ELR (cell line): ENCODE measurements around the gene FARS2.

ENCODE experiments used
- DNase-seq: peaks from one replicate; pipeline ENCODE4 v3.0.0-alpha.2; 2015; ENCODE audit warnings: low read depth

The FARS2 gene

DNA sequence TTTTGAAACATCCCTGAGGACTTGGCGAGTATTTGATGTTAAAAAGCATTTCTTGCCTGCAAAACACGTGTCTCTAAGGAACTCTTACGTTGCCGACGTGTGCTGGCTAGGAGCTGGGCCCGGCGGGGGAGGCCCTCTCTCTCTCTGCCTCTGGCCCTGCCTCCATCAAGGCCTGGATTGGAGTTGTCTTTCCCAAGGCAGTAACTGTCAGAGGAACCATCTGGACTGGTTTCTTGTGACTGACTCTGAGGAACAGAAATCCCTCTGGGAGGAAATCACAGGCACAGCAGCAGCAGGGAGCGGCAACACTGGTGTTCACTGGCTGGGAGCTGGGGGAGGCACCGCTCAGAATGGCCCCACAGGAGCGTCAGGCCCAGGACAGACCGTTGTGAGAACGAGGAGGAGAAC is 501.3 kb downstream of the FARS2 start:
- DNase-seq, result no peak

DNA sequence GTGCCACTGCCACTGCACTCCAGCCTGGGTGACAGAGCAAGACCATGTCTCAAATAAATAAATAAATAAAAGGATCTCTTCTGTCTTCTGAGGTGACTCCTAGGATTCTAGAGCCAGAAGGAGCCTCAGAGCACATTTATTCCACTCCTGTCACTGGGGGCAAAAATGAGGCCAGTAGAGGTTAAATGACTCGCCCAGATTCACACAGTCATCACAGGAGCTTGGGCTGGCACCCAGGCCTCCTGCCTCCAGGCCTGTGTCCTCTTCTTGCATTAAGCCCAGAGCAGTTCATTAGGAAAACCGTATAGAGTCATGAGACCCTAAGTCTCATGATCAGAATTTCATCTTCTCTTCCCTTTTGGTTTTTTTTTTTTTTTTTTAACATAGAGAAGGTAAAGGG is 502.1 kb downstream of the FARS2 start:
- DNase-seq, result peak; percentile 44

DNA sequence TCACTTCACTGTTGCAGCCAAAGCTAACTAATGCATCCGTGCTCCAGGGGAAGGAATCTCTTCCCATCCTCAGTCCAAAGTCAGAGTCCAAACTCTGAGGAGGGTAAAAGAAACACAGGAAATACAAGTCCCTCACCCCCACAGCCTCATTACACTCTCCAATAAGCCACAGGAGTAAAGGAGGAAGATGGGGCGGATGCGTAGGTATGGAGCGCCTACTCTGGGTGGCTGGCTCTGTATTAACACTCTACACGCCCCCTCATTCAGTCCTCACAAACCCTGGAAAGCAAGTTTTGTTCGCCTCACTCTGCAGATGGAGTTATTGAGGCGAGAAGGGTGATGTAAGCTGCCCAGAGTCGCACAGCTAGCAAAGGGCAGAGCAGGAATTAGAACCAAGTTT is 502.6 kb downstream of the FARS2 start:
- no peak for DNase-seq

DNA sequence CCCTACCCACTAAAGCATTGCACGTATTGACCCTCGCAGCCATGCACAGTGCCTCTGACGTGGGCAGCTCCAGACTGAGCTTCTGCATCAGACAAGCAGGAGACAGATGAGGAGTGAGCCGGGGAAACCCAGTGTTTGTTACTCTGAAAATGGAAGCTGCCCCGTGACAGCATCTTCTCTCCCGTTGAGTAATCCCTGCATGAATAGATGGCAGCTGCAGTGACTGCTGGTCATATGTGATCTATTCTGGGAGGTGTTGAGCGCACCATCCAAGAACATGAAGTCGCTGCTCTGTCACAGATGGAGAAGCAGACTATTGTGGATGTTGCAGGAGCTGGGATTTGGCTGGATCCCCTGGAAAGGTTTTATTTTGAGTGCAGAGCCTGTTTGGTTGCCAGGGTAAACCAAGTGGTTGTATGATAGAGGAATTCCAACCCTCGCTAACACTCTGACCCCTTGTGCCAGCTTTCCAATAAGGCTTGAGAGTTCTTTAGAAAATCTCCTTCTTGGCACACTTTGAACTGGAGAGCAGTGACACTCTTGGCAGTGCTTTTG is 503.2 kb downstream of the FARS2 start:
- no peak for DNase-seq

DNA sequence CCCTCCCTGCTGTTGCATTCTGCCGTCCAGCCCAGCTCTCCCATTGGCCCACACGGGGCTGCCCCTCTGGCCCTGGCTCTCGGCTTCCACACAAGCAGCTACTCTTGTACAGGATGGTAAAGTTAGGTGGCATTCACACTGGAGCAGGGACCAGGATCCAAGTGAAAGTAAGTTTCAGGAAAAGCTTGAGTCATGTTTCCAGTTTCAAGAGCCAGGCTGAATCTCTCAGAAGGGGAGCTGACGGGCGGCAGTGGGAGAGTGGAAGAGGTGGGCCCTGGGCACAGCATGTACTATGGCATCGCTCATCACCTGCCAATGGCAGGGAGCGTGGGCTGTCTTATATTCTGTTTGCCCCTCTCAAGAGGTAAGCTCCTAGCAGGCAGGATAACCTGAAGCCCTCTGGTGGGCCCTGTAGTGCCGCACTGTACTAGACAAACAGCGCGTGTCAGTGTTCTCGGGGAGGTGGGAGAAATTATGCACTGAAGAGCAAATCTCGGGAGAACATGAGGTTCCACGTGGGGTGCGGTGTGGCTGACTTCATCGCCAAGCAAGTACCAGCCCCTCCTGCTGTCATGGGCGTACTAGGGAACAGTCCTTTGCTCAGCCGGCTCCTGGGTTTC is 503.9 kb downstream of the FARS2 start:
- no peak for DNase-seq

DNA sequence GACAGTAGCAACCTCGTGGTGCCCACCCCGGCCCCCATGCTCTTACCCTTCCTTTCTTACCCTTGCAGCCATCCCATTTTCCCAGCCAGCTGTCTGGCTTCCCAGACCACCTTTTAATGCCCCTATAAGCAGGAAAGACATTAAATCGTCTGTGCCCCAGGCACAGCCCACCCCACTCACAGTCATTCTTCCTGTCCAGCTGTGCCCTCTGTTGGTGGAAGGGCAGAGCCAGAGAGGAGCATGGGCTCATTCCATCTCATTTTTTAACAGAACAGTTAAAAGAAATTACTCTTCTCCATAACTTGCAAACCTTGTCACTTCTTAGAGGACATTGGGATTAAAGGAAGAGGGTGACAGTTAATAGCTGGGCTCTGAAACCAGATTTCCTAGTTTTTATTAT is 504.9 kb downstream of the FARS2 start:
- DNase-seq, result peak; percentile 6

DNA sequence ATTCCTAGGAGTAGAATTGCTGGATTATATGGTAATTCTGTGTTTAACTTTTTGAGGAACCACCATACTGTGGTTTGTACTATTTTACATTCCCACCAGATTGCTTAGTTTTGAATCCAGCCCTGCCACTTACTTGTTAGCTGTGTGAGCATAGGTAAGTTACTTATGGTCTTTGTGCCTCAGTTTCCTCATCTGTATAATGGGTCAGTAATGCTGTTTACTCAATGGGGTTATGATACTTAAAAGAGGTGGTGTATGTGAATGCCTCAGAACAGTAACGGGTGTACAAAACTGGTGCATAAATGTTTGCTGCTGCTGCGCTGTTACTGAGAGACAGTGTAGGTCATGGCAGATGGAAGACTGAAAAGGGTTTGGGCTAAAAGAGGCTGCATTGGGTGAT is 506.2 kb downstream of the FARS2 start:
- DNase-seq, result no peak

DNA sequence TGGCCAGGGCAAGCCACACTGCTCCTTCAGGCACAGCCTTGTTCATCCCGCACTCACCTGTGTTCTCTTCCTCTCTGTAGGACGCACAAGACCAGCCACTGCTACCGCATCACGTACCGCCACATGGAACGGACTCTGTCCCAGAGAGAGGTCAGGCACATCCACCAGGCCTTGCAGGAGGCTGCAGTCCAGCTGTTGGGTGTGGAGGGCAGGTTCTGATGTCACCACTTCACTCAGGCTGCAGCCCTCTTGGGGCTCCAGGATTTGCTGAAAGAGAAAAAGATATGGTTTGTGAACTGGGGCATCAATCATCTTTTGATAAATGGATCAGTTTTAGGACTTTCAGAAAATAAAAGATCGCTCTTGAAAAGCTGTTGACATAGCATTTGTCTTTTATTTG is 509.9 kb downstream of the FARS2 start:
- no peak for DNase-seq

DNA sequence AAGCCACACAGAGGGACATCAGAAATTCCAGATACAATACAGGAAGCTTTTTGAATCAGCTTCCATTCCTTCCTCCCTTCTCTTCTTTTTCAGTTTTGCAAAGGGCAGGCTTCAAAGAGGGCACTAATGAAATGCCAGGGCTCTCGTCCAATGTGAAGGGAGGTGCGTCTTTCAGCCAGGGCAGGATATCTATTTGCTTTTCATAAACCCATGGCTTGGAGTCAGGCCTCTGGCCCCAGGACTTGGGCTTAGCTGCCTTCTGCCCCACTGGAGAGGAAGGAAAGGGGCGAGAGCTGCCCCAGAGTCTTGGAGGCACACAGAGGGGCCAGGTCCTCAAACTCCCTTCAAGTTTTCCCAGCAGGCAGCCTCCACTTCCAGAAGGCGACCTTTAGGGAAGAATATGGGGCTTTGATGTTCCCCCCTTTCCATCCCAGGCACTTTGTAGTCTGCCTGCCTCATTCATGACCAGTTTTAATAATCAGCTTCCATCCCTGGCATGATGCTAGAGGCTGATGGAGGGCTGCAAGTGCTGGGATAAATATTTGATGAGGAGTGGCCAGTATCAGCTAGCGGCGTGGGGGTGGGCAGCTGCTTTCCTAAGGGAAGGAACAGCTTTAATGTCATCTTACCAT is 510.6 kb downstream of the FARS2 start:
- DNase-seq, result no peak

DNA sequence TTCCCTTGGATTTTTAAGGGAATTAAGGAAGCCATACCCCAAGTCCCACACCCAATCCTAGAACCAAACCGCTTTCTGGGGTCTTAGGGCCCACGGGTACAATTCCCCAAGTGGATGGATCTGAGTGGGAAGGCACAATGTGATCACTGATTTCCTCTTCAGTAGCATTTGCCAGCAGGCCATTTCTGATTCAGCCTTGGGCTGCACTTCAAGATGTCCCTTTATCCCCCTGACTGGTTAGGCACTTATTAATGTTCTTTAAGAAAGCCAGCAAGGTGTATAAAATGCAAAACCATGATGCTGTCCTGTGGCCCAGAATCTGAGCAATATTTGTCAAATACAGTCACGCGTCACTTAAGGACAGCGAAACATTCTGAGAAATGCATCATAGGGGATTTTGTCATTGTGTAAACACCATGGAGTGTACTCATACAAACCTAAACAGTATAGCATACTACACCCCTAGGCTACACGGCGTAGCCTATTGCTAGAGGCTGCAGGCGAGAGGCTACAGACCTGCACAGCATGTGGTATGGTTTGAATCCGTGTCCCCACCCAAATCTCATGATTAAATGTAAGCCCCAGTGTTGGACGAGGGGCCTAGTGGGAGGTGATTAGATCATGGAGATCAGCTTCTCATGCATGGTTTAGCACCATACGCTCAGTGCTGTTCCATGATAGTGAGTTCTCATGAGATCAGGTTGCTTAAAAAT is 511.3 kb downstream of the FARS2 start:
- no peak for DNase-seq

DNA sequence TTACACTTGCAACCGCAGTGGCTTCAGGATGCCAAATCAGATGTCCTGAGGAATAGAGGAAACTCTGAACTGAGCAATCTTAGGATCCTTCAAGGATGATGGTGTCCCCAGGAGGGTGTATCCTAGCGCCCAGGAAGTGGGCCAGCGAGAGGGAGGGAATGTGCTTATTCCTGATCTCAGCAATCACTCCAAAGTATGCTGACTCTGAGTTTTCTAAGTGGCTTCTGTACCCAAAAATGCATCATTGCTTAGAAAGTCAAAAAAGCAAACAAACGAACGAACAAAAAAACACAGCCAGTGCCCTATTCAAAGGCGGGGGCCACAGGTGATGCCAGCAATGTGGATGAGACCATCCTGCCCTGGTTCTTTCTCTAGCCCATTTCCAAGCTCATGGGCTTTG is 514.8 kb downstream of the FARS2 start:
- DNase-seq, result no peak

DNA sequence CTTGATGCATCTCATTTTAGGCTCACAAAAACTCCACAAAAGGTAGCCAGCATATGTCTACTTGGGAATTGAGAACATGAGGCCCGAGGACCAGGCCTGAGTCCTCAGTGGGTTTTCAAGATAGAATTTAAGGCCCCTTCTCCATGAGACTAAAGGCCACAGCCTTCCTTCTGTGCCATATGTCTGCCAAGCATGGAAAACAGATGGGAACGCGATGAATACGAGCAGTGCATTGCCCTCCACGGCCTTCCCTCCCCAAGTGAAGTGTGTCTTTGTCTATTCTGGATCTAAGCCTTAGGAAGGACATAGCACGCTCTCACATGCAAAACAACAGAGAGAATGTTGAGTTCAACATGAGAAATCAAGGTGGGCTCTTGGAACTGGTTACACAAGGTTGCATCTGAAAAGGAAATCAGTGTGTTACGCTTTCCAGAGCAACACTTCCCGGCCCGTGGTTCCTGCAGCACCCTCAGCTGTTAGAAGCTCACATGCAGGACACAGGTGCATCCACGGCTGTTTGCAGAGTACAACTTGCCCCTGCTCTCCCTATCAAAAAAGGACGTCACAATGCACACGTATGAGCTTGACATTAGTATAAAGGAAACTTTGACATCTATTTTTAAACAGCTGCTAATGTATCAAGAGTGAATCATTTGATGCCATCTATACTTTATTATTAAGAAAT is 515.5 kb downstream of the FARS2 start:
- DNase-seq, result no peak

DNA sequence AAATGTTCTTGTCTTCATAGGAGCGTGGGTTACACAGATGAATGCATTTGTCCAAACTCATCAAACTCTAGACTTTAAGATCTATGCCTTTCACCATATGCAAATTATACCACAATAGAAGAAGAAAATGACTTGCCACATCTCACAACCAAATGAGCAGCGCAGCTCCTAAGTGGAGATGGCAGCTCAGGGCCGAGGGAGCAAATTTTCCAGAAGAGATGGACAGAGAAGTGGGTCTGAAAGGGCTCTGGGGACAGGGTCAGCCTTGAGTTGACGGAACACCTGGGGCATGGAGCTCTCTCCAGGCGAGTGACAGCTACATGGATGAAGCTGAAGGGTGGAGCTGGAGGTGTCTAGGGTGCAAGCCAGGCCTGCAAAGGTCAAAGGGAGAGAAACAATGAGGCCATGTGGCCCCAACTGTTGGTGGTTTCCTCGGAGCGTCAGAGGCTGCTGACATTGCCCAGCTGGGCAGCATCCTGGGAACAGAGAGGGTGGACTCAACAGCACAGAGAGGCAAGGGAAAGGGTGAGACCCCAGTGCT is 517.1 kb downstream of the FARS2 start:
- no peak for DNase-seq

DNA sequence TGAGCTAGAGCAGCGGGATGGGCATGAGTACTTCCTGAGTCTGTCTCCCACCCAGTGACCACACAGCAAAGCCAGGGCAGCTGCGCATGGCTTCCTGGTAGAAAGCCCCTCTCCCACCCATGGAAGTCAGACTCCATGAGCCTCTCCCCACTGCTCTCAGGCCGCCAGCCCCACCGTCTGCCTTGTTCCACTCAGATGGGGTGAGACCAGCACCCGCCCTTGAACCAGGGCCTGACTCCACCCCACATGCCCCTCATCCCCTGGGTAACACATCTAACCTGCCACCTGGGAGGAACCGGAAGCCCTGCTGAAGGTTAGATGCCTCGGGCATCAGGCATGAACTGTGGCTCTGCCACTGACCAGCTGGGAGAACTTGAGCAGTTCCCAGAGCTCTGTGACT is 517.6 kb downstream of the FARS2 start:
- no peak for DNase-seq

DNA sequence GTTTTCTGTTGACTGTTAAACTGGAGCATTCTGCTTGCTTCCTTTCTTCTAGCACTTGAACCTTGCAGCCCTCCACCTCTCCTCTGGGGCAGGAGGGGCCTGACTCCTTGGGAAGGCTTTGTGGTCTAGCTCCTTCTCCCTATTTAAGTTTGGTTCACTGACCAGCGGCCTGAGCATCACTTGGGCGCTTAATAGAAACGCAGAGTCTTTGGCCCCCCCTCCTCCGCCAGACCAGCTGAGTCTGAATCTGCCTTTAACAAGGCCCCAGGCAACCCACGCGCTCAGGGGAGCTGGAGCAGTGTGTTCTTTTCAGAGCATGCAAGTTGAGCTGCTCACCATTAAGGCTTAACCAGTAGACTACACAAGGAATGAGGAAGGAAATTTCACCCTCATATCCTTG is 519.7 kb downstream of the FARS2 start:
- DNase-seq, result no peak

DNA sequence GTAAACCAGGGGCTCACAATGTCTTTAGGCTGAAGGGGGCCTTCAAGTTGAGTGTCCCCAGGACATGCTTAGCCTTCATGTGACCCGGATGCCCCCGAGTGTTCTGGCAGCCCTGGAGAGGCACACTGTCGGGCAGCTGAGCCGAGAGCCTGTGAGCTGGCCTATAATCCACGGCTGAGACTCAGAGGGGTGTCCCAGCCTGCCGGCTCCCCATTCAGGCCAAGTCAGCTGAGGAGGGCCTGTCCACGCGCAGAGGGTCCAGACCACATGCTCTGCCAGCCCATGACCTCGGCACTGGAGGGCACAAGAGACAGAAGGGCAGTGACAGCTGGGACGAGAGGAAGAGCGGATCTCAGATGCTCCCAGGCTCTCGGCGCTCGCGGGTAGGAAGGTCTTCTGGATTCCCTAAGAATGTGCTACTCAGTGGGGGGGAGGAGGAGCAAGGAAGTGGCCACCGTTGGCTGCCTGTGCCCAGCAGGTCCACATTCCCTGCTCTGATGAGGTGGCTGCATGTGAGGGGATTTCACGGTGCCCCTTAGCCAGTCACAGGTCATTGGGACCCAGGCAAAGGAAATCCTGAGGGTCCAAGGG is 520.7 kb downstream of the FARS2 start:
- no peak for DNase-seq

DNA sequence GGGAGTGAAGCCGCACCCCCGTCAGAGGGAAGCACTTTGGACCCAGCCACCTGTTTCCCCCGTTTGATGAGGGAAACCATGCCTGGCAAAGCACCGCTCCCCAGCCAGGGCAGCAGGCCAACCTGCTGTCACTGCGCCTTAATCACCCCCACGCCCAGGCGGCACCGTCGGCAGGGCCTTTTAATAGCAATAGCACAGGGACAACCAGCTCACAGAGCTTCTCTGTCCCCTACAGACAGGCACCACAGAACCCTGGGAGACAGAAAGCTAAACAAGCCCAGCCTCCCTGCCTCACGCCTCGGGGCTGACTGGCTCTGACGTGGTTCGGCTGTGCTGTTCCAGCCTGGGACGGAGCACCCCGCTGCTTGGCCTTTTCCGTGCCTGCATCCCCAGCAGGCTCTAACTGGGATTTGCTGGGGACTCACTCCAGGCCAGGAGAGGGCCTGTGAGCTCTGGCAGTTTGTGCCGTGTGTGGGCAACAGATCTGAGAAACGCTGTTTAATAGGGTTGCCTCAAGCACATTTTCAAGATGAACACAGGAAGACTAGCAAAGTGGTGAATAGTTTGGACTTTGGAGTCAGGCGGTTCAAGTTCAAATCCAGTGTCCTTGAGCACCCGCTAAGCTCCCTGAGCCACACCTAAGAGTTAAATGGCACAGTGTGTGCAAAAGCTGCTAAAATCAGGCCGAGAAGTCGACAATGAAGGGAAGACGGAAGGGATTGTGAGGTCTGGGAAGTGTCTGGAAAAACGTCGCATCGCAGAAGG is 521.7 kb downstream of the FARS2 start:
- no peak for DNase-seq

DNA sequence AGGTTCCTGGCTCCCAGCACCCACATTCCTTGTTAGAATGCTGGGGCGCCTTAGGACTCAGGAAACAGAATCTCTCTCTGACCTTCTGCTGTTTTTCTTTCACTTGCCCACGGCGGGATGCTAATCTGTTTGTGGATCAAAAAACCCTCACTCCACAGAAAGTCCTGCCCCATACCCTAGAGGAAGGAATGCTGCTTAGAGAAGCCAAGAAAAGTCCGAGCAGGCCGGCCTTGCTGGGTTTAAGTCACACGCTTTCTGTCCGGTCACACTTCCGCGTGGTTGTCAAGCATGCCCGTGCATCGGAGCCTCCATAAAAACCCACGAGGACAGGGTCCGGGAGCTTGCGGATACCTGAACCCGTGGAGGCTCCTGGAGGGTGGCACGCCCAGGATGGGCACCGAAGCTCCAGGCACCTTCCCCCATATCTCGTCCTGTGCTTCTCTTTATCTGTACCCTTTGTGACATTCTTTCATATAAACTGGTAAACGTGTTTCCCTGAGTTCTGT is 522.3 kb downstream of the FARS2 start:
- DNase-seq, result no peak

DNA sequence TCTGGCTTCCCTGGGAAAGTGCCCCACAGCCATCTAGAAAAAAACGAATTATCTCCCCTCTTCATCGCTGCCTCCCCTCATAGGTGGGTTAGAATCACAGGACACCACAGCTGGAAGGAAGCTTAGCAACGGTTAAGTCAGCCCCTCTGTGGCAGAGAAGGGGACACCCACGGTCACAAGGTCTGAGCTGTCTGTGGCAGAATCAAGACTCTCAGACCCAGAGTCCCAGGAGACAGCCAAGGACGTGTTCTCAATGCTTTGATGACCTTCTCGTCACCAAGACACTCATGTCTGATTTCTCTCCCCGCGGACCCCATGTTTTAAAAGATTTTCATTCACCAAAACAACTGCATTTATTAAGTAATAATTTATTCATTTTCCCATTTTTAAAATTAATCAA is 523.9 kb downstream of the FARS2 start:
- no peak for DNase-seq

DNA sequence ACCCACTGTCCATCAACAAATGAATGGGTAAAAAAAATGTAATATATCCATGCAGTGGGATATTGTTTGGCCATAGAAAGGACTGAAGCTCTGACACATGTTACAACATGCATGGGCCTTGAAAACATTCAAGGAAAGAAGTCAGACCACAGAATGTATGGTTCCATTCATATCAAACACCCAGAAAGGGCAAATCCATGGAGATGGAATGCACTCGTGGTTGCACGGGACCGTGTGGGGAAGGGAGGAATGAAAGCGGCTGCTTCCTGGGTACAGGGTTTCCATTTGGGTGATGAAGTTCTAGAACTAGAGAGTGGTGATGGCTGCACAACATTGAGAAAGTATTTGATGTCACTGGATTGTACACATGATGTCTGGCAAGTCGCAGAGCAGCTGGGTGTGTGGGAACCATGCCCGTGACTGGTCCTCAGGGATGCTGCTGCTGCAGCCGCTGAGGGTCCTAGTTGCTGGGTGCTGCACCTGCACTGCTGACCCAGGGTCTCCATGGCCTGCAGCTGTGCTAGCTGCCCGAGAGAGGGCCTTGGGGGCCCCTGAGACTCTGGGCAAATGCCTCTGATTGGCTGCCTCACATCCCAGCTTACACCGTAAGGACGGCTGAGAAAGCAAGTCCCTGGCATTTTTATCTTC is 525.1 kb downstream of the FARS2 start:
- DNase-seq, result no peak
